Ramos (cell line): ENCODE data around the gene C21orf58.
"Not testable (repeated sequence)": the region's sequence is repeated elsewhere in the genome, so short reads cannot be mapped to it uniquely, and the experiment has no call there.

Experiments
- in situ Hi-C: fragments of 300-500 bp; cut with MboI; formaldehyde crosslinking; loops from one replicate; pipeline ENCODE4 v1.14.3; 2022; ENCODE audit warnings: low sequenced_read_pairs; ENCODE audit not compliant: unreplicated experiment

The C21orf58 gene

GRCh38 chr21:46323710-46324389, at the start of gene C21orf58, which contains the start of gene PCNT:
C21orf58 (minus strand) TSS chr21:46323870; CDS start chr21:46322738, 1,132 bp downstream.
PCNT (plus strand) TSS chr21:46324156; CDS start chr21:46324229, 73 bp downstream.
- in situ Hi-C loops = no loop called here

- in situ Hi-C loops = not testable (repeated sequence)
Measured at GRCh38 chr21:46372947-46373346, 49.3 kb upstream of the C21orf58 start.

- in situ Hi-C loops = no loop called here
Measured at GRCh38 chr21:46372014-46372485, 48.4 kb upstream of the C21orf58 start.

GRCh38 chr21:46371204-46372013, 47.7 kb upstream of the C21orf58 start:
- in situ Hi-C loops = no loop called here

- in situ Hi-C loops = no loop called here
Measured at GRCh38 chr21:46369520-46370235, 46.0 kb upstream of the C21orf58 start.

GRCh38 chr21:46368533-46369285, 45.0 kb upstream of the C21orf58 start:
- in situ Hi-C loops = no loop called here

GRCh38 chr21:46366966-46367365, 43.3 kb upstream of the C21orf58 start:
- in situ Hi-C loops = no loop called here

- in situ Hi-C loops = no loop called here
Measured at GRCh38 chr21:46366561-46366960, 42.9 kb upstream of the C21orf58 start.

- in situ Hi-C loops = no loop called here
Measured at GRCh38 chr21:46366091-46366490, 42.4 kb upstream of the C21orf58 start.

GRCh38 chr21:46363698-46364097, 40.0 kb upstream of the C21orf58 start:
- in situ Hi-C loops = no loop called here

- in situ Hi-C loops = no loop called here
Measured at GRCh38 chr21:46362946-46363345, 39.3 kb upstream of the C21orf58 start.

- in situ Hi-C loops = no loop called here
Measured at GRCh38 chr21:46361935-46362334, 38.3 kb upstream of the C21orf58 start.

GRCh38 chr21:46361176-46361575, 37.5 kb upstream of the C21orf58 start:
- in situ Hi-C loops = no loop called here

- in situ Hi-C loops = no loop called here
Measured at GRCh38 chr21:46357684-46358425, 34.2 kb upstream of the C21orf58 start.

GRCh38 chr21:46357335-46357604, 33.6 kb upstream of the C21orf58 start:
- in situ Hi-C loops = no loop called here

GRCh38 chr21:46356494-46357334, 33.0 kb upstream of the C21orf58 start:
- in situ Hi-C loops = no loop called here

- in situ Hi-C loops = no loop called here
Measured at GRCh38 chr21:46356005-46356338, 32.3 kb upstream of the C21orf58 start.

GRCh38 chr21:46355161-46356004, 31.7 kb upstream of the C21orf58 start:
- in situ Hi-C loops = no loop called here
